Gastroesophageal sphincter (tissue), 4 donors: ENCODE measurements around the gene ASB2. TPM values are rescaled to one million over a fixed set of nuclear protein-coding genes. Genes with fewer than 3 reads are reported as not detected.
A peak's percentile ranks its signal among the peaks of the same experiment; 100 is the strongest.

Source experiments
- ATAC-seq: fragments of 150-250 bp; one replicate; pipeline ENCODE4 v1.9.1; 2016; ENCODE audit warnings: mild to moderate bottlenecking, moderate library complexity
- H3K27ac ChIP-seq, 4 donors: fragments of 200-600 bp; sonication (generic) in 3 of 4; 1 replicate in 3 of 4; 2 replicates in 1 of 4; pipeline ENCODE4 v1.5.1; 2016 to 2019
- H3K27me3 ChIP-seq: fragments of 200-600 bp; sonication (generic); one replicate; pipeline ENCODE4 v1.5.1; 2019
- H3K36me3 ChIP-seq, 2 donors: fragments of 200-600 bp; sonication (generic); one replicate each; pipeline ENCODE4 v1.5.1; 2019; ENCODE audit warnings: control low read depth in 1 of 2
- H3K4me1 ChIP-seq, 3 donors: fragments of 200-600 bp; sonication (generic); 1 replicate in 2 of 3; 2 replicates in 1 of 3; pipeline ENCODE4 v1.5.1; 2016 to 2019; ENCODE audit warnings: control low read depth in 2 of 3
- H3K4me3 ChIP-seq, 2 donors: fragments of 200-600 bp; sonication (generic); one replicate each; pipeline ENCODE4 v1.5.1; 2019; ENCODE audit warnings: mild to moderate bottlenecking in 1 of 2, moderate library complexity in 1 of 2
- H3K9me3 ChIP-seq, 3 donors: fragments of 200-600 bp; sonication (generic); one replicate each; pipeline ENCODE4 v1.5.1; 2017 to 2019; ENCODE audit warnings: control low read depth in 2 of 3
- EP300 ChIP-seq: sonication (generic); formaldehyde crosslinking; IDR thresholded peaks from one replicate; pipeline ENCODE4 v1.6.1; 2017; ENCODE audit warnings: antibody characterized with exemption, mild to moderate bottlenecking
- POLR2A ChIP-seq, 2 donors: fragments of 450-650 bp; IDR thresholded peaks; one replicate each; pipeline ENCODE4 v1.6.1; 2017; ENCODE audit warnings: antibody characterized with exemption in 2 of 2, mild to moderate bottlenecking in 2 of 2, moderate library complexity in 1 of 2
- POLR2AphosphoS5 ChIP-seq: sonication (generic); formaldehyde crosslinking; IDR thresholded peaks from one replicate; pipeline ENCODE4 v1.6.1; 2017; ENCODE audit warnings: antibody characterized with exemption
- WGBS, 2 donors: methylation state at CpG; one replicate each; pipeline ENCODE4 v1.1.5; 2018; ENCODE audit warnings: low coverage in 1 of 2; 5-methylcytosine and 5-hydroxymethylcytosine counted together
- total RNA-seq, 4 donors: library from RNA; depleted of rRNA; stranded (reverse); fragments of >200 nt; gene quantifications; one replicate each; pipeline ENCODE4 v1.1.0, GENCODE V29; 2016
- TF ChIP-seq, protein P1 (sequence below), 4 experiments: fragments of 200-600 bp in 2 of 4; fragments of 450-650 bp in 2 of 4; sonication (generic) in 1 of 4; IDR thresholded peaks; one replicate each; pipeline ENCODE4 v1.5.1; 2017 to 2019; ENCODE audit warnings: antibody characterized with exemption in 4 of 4, mild to moderate bottlenecking in 2 of 4, moderate library complexity in 2 of 4

ASB2 gene
- total RNA-seq, 4 donors from 2014 or later: 118 to 208 (median 120) TPM

DNA sequence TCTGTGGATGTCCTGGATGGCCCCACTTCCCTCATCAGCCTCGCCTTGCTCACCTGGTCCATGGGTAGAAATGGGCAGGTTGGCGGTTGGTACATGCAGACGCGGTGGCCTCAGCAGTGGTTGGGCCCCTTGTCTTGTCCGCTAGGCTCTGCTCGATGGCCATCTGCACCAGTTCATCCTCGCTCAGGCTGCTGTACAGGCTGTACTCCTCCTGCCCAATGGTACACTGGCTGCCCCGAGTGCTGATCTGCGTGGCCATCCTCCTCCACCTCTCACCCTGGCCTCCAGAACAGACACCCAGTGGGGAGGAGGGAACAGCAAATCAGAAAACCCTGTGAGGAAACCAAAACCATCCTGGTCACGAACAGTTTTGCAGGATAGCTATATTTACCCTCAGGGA lies 12.1 kb downstream of the ASB2 start:
- Histone ChIP-seq H3K4me3 (no peak overlapping the region), H3K27ac (peak overlapping the region; percentile 39 to 96 (median 88)), H3K36me3 (no peaks in the 10 kb centered on the region), H3K4me1 (peaks cover 7 to 89% (median 11%) of the 10 kb centered on the region in 3 donors), H3K9me3 (no peaks in the 10 kb centered on the region), H3K27me3 (no peaks in the 10 kb centered on the region)
- WGBS, 2 donors: 76 to 82% methylated on average over 7 of the region's 10 CpGs
- TF ChIP-seq, protein P1, sequence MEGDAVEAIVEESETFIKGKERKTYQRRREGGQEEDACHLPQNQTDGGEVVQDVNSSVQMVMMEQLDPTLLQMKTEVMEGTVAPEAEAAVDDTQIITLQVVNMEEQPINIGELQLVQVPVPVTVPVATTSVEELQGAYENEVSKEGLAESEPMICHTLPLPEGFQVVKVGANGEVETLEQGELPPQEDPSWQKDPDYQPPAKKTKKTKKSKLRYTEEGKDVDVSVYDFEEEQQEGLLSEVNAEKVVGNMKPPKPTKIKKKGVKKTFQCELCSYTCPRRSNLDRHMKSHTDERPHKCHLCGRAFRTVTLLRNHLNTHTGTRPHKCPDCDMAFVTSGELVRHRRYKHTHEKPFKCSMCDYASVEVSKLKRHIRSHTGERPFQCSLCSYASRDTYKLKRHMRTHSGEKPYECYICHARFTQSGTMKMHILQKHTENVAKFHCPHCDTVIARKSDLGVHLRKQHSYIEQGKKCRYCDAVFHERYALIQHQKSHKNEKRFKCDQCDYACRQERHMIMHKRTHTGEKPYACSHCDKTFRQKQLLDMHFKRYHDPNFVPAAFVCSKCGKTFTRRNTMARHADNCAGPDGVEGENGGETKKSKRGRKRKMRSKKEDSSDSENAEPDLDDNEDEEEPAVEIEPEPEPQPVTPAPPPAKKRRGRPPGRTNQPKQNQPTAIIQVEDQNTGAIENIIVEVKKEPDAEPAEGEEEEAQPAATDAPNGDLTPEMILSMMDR (IDR thresholded peaks at IDR 0.05): no peak
- TF ChIP-seq EP300 (no peak), POLR2AphosphoS5 (no peak), POLR2A (IDR thresholded peaks at IDR 0.05) (no peak)
- no peak for ATAC-seq

DNA sequence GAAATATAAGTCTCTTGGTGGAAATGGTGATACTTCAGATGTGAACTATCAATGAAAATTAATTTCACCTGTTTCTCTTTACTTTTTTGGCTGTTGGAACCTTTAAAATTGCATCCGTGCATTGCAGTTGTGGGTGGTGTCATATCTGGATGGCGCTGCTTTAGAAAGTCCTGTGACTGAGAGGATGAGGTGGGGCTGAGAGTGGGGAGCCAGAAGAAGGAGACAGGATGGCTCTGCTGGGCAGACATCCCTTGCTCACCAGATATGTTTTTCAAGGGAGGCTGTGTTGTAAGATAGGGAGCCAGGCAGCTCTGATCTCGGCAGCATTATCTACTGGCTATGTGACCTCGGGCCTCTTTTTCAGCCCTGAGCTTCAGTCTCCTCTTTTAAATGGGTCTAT lies 12.7 kb downstream of the ASB2 start:
- TF ChIP-seq, protein P1 (IDR thresholded peaks at IDR 0.05): no peak
- TF ChIP-seq POLR2AphosphoS5: no peak
- no peak for TF ChIP-seq EP300
- no peak for TF ChIP-seq POLR2A (IDR thresholded peaks at IDR 0.05)
- peaks cover 7 to 89% (median 15%) of the 10 kb centered on the region in 3 donors for H3K4me1 ChIP-seq
- ATAC-seq: no peak

DNA sequence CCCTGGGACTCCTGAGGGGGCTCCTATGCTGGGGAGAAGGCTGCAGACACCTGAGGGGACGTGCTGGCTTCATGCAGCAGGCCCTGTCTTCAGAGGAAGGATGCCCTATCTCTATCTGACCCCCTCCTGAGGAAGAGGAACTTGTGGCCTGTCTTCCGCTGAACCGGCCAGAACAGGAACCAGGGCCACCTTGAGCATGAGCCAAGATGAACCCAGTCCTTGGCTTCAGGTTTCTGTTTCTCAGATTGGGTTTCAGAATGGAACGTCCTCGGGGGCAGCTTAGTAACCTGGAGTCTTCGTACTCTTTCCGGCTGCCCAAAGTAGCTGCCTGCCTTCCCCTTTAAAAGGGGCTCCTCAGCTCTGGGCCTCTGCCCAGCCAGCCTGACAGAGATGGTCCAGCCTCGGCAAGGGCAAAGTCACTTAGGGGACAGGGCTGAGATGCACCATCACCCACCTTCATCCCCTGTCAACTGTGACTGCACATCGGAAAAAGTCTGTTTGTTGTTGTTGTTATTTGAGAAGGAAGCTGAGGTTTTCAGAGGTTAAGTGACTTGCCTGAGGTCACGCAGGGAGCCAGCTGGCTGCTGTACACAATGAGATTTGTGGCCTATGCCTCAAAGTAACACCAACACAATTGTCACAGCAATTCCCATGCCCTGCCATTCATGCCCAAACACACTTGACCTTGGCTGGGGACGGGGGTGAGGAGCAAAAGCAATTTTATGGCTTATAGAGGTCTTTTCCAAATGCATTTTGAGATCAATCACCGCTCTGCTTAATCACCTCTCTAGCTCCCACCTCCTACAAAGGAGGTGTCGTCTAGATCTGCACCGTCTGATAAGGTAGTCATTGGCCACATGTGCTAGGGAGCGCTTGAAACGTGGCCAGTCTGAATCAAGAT lies 13.4 kb downstream of the ASB2 start:
- H3K36me3 ChIP-seq: no peaks in the 10 kb centered on the region
- H3K9me3 ChIP-seq: no peaks in the 10 kb centered on the region
- 38% methylated on average over 10 of the region's 16 CpGs; no CpG with 5 or more reads in 1 of the 2 donors for WGBS, 2 donors
- no peaks in the 10 kb centered on the region for H3K27me3 ChIP-seq
- H3K4me1 ChIP-seq: peaks cover 7 to 89% (median 15%) of the 10 kb centered on the region in 3 donors
- peak overlapping the region; percentile 39 to 96 (median 88) for H3K27ac ChIP-seq
- ATAC-seq: no peak
- no peak overlapping the region for H3K4me3 ChIP-seq
- no peak for TF ChIP-seq EP300
- TF ChIP-seq, protein P1 (IDR thresholded peaks at IDR 0.05): no peak

More for the DNA sequence above, 12.7 kb downstream of the ASB2 start:
- Histone ChIP-seq H3K36me3 (no peaks in the 10 kb centered on the region), H3K9me3 (no peaks in the 10 kb centered on the region), H3K27me3 (no peaks in the 10 kb centered on the region), H3K4me3 (no peak overlapping the region), H3K27ac (peak overlapping the region; percentile 39 to 96 (median 88))
- WGBS, 2 donors: 62 to 70% methylated on average over 4 of the region's 4 CpGs

DNA sequence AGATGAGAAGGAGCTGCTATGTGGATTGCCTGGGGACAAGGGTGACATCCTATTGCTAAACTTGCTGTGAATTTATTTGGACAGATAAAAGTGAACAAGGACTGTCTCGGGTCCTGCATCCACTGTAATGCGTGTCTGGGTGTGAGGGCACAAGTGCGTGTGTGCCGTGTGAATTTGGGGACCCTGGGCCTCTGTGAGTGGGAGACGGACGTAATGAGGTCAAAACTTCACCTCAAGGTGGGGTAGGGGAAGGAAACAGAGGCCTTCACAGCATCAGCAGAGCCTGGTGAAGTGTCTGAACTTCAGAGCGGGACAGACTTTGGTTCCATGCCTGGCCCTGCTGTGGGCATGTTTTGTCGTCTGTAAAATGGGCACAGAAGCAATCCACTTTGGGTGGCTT lies 14.8 kb downstream of the ASB2 start:
- TF ChIP-seq, protein P1 (IDR thresholded peaks at IDR 0.05): no peak
- TF ChIP-seq POLR2AphosphoS5 (no peak), POLR2A (IDR thresholded peaks at IDR 0.05) (no peak), EP300 (no peak)
- WGBS, 2 donors: 17 to 86% methylated on average over 1 to 7 of the region's 8 CpGs
- peaks cover 8 to 89% (median 17%) of the 10 kb centered on the region in 3 donors for H3K4me1 ChIP-seq
- H3K36me3 ChIP-seq: no peaks in the 10 kb centered on the region
- H3K27me3 ChIP-seq: no peaks in the 10 kb centered on the region
- H3K4me3 ChIP-seq: no peak overlapping the region
- no peaks in the 10 kb centered on the region for H3K9me3 ChIP-seq
- ATAC-seq: no peak
- peak overlapping the region in 3 of 4 donors; percentile 48 to 84 (median 59) for H3K27ac ChIP-seq
